GM18517 (cell line): Measurements from ENCODE around the gene CDK17.
"Not testable (repeated sequence)": the region's sequence is repeated elsewhere in the genome, so short reads cannot be mapped to it uniquely, and the experiment has no call there.

Experiments
- ATAC-seq: cut with Tn5 transposase; IDR thresholded peaks from one replicate; pipeline ENCODE4 v1.9.1; 2021; ENCODE audit warnings: mild to moderate bottlenecking, moderate library complexity; ENCODE audit not compliant: unreplicated experiment

Gene CDK17

DNA sequence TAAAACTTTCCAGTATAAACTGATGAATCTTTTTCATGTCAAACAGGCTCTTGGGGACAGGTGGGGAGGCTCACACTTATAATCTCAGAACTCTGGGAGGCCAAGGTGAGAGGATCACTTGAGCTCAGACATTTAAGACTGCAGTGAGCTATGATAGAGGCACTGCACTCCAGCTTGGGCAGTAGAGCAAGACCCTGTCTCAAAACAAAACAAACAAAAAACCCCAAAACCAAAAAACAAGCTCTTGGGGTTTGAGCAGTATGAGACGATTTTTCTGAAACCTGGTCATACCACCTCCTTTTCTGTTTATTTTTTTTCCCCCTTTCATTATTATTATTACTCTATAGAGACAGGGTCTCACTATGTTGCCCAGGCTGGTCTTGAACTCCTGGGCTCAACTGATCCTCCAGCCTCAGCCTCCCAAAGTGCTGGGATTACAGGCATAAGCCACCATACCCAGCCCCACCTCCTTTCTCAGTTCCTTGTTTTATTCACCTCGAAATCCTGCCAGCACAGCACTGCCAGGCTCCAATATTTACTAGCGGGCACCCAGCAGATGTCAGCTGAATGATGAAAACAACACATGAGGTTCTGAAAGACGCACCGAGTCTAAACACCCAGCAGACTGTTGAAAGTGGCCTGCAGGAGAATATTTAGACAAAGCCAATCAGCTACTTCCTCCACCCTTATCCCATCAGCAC, 19.5 kb upstream of the CDK17 start:
- no peak for ATAC-seq

DNA sequence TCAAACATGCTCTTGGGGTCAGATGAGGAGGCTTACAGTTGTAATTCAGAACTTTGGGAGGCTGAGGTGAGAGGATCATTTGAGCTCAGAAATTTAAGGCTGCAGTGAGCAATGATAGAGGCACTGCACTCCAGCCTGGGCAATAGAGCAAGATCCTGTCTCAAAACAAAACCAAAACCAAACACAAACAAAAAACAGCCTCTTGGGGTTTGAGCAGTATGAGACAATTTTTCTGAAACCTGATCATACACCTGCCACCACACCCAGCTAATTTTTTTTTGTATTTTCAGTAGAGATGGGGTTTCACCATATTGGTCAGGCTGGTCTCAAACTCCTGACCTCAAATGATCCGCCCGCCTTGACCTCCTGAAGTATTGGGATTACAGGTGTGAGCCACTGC, 17.4 kb upstream of the CDK17 start:
- ATAC-seq, result peak; percentile 72

DNA sequence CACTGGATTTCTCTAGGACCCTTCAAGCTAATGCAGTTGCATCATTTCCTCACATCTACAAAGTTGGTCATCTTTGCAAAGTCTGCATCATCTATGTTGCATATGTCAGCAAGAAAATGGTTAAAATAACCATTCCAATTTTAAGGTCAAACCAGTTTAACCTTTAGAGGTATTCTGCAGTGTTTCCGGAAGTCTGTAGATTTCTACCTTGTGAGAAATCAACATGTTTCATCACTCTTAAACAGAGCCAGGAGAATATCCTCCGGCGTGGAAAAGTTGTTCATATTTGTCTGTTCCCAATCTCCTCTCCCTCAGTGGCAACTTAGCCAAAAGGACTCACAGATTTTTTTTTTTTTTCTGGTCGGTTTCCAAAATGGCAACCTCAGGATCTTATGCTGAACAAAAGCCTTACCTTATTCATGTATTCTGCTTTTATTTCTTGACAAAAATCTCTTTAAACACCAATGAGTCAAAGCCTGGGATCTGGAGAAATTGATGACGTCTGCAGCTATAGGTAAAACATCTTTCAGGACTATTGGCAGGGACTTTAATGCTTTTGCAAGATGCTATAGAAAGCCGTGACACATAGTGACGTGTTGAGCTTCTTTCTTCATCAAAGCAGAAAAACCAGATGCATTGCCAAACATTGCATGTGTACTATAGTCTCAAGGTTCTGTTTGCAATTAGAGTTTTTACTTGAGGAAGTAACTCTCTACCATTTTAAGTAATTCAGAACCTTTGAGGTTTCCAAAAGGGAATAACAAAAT, 16.0 kb upstream of the CDK17 start:
- no peak for ATAC-seq

DNA sequence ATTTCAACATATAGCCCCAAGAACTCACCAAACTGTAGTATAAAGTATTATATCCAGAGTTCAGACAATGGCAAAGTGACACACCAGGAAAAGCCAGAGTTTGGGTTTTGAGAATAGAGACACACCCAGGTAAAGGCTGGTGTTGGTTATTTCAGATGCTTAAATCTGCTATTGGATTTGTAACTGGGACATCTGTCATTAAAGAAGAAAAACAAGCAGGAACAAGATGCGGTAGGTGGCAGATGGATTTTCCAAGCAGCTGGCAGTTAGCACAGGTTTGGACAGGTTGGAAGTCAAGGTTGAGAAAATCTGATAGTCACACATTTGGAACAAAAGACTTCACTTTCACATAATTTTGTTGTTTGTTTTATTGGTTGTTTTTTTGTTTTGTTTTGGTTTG, 14.4 kb upstream of the CDK17 start:
- no peak for ATAC-seq

DNA sequence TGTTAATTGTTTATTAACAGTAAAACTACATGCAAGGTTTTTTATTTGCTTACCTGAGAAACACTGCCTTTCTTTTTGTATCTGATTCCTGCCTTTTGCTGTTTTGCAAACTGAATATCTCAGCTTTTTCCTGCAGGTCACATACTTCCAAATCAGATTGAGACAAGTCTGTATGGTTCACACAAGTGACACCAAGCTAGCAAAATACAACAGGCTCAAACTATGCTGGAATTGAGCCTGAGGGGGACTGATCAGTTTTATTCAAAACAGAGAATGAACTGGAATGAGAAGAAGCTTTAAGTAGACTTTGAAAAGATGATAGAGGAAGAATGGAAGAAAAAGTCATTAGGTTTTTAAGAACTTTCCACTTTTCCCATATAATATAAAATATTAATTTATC, 12.2 kb upstream of the CDK17 start:
- no peak for ATAC-seq

DNA sequence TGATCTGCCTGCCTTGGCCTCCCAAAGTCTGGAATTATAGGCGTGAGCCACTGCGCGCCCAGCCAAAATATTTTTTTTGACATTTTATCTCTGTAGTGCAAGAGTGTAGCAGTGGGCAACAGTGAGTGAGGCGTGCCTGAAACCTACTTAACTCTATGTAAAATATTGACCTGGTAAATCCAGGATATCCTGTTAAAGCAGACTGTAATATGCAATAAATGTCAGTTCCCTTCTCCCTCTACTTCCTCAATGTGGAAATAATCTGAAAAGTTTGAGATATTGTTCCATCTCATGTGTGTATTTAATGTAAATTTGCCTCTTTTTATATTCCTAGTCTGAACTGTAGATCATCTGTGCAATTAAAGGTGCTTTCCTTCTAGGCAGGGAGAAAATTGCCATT, 9.5 kb upstream of the CDK17 start:
- ATAC-seq, result no peak

DNA sequence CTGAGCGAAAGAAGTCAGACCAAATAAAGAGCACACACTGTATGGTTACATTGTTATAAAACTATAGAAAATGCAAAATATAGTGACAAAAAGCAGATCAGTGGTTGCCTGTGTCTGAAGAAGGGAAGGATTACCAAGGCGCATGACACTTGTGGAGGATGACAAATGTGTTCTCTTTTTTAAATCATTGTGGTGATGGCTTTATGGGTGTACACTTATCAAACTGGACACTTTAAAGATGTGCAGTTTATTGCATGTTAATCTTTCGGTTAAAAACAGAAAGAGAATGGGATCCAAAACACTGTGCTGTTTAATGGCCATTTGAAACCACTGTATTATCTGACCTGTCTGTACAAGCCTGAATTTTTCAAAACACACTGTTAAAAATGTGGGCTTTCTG, 8.8 kb upstream of the CDK17 start:
- no peak for ATAC-seq

DNA sequence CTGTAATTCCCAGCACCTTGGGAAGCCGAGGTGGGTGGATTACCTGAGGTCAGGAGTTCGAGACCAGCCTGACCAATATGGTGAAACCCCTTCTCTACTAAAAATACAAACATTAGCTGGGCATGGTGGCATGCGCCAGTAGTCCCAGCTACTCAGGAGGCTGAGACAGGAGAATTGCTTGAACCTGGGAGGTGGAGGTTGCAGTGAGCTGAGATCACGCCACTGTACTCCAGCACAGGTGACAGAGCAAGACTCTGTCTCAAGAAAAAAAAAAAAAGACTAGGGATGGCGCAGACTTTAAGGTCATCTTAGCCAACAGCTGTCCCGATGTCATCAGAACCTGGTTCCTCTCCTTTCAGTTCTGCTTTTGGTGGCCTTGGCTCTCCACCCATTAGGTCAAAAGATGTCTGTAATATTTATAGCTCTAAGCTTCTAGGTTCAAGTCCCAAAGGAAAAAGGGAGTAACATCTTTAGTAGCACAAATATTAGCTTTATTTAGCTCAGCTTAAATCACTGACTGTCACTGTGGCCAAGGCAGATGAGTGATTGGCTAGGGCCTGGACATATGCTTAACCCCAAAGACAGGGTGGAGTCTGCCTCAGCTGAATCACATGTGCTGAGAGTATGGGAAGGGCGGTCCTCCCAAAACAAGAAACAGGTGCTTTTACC, 7.3 kb upstream of the CDK17 start:
- ATAC-seq, result peak; percentile 96

DNA sequence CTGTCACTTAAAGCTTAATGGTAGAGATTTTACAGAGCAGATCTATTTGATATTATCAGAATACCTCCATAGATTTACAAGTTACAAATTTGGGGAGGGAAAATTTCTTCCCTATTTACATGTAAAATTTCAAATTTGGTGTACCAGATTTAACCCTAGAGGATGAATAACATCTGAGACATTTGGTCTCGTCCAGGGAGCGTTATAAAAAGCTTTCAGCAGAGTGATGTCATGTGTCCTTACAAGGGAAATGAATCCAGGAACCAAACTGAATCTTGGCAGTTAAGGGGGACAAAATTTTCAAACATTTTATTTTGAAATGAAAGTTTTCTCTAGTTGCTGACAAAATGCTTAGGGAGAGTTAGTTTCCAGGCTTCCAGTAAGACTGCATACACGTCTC, 4.5 kb upstream of the CDK17 start:
- ATAC-seq, result no peak

DNA sequence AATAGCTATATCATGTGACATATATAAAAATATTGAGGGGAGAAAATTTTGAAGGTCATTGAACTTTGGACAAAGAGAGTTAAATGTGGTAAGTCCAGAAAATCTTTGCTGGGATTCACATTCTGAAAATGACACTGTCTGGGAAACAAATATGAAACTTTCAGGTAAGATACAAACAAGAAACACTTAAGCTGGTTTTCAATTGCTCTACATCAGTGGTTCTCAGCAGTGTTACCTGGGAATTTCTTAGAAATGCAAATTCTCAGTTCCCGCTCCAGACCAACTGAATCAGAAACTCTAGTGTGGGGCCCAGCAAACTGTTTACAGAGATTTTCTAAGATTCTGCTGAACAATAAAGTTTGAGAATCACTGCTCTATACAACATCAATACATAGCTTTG, 3.6 kb upstream of the CDK17 start:
- ATAC-seq, result no peak

DNA sequence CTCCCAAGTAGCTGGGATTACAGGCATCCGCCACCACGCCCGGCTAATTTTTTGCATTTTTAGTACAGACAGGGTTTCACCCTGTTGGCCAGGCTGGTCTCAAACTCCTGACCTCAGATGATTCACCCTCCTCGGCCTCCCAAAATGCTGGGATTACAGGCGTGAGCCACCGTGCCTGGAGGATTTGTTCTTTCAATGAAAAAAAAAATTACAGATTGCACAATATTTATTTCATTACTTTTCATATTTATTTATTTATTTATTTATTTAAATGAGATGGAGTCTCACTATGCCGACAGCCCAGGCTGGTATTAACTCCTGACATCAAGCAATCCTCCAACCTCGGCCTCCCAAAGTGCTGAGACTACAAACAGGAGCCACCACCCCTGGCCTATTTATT, 2.3 kb upstream of the CDK17 start:
- not testable (repeated sequence) for ATAC-seq

DNA sequence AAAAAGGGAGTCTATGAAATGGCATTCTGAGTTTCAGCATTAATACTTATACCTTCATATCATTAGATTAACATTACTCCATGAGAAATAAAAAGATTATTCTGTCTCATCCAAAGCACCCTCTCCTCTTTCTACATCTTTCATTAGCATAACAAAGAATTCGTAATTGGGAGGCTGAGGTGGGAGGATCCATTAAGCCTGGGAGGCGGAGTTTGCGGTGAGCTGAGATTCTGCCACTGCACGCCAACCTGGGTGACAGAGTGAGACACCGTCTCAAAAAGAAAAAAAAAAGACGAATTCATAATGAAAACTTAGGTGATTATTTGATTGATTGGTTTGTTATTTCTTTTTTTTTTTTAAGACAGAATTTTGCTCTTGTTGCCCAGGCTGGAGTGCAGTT, 1.8 kb upstream of the CDK17 start:
- no peak for ATAC-seq

DNA sequence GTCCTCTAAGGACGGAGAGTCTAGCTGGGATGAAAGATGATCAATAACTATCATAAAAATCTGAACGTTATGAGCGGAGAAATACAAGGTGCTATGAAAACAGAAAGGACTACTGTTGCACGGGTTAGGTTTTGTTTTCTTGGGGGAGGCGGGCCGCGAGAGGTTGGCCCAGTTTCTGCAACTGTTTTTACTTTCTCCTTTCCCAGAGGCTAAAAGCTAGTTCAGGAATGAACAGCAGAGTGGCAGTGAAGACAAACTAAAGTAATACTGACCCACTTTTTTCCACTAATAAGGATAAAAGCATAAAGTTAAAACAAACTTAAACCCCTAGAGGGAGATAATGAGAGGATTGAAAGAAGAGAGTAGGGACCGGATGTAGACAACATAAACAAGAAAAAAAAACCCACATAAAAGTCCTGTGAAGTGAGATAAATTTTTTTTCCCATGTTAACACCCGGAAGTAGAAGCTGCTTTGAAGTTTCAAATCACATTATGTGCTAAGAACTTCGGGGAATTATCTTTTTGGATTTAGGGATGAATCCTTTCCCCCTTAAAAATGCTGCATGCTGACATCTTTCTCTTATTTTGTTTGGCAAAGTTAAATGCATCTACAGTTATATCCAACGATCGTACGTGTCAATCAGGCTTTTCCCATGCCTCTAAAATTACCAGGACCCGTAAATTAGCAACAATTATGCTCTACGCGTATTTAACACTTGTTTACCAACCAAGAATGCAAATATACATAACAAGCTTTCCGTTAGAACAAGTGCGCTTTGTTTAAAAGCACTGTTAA, 1.0 kb upstream of the CDK17 start:
- peak; percentile 42 for ATAC-seq

DNA sequence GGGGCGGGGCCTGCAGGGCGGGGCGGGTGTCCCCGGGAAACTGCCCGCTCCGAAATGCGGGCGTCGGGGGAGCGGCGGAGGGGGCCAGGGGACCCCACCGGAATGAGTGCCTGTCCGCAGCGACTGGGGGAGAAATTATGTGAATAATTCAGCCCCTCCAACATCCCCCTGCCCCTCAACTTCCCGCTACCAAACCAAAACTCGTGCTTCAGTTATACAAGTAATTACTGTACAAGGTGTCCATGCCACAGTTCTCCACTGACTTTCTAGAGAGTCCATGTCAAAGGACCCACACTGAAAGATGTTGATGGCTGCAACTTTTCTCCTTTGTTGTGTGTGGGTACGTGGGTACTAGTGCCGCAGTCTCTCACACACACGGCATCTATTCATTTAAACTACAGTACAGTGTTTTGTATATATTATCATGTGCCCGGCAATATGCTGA, 414 bp upstream of the CDK17 start:
- peak; percentile 5 for ATAC-seq

DNA sequence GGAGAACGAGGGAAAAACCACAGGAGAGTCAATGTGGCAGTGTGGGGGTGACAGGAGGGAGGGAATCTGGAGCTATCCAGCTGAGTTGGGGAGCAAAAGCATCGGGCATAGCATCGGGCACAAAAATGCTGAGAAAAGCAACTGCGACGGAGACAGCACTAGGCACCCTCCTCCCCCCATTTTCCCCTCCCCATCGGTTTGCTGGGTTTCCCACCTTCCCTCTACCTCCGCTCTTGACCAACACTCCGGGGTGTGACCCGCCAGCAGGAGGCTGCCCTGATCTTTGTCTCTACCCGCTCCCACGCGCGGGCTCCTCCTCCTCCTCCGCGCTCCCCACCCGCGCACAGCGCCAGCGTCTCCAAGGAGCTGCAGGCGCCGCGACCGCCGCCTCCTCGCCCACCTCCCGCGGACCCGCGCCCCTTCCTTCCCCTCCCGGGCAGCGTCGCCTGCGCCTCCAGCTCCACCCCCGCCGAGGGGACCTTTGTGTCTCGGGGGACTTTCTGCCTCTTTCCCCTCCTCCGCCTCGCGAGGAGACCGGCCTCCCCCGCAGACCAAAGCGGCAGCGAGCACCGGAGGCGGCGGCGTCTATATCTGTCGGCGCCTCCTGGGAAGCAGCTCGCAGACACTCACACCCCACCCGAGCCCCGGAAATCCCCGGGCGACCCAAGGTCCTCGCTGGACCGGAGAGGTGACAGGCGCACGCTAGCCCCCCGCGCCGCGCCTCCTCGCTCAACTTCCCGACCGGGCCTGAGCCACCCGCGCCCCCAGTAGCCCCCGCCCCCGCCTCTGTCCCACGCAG, 920 bp downstream of the CDK17 start:
- ATAC-seq, result peak; percentile 41

DNA sequence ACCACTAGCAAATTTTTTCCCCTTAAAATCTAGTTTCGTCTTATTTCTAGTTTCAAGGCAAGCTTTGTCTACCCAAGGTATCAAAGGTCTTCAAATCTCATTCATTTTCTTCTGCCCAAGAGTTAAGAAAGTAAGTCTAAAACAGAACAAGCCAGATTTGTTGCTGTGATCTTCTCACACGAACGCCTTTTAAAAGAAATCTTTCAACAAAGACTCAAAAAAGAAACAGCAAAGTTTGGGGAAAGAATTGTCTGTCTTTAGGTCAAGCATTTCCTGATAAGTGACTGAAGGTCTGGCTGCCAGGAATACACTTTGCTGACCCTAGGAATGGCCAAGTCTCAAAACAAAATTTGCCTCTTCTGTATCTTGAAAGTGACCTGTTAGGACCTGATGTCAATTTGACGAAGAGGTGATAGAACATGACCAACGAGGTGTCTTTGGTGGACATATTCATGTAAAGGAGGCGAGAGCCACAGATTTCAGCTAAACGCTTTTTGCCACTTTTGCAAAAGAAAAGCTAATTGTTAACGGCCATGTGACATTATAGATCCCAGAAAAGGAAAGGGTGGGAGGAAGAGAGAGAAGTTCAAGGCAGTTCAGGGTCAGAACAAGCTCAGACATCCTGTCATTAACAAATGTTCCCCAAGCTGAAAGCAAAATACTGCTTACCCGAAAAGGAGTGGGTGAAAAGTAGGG, 1.7 kb downstream of the CDK17 start:
- ATAC-seq, result no peak

DNA sequence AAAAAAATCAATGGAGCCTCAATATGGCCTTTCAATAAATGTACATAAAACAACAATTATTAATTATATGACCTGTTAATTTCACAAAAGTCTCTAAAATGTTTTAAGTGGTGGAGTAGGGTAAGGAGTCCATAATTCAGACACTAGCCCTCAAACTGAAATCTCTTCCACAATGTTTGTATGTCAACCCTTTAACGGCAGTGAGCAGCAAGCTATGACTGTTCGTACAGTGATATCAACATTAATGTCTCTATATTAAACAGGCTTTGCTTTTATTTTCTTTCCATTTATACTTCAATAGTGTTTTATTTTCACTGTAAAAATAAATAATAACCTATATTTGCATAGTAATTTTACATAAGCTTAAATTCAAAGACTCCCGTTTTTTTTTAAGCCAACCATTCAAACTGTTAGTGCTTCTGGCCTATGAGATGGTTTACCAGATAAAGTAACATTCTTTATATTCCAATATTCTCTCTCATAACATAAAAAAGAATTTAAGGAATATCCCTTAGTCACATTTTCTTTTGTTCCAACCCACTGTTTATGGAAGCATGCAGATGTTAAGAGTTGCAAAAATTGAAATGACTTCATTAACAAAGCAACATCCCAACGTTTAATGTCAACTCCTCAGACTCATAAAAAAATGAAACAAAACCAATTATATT, 2.3 kb downstream of the CDK17 start:
- no peak for ATAC-seq

DNA sequence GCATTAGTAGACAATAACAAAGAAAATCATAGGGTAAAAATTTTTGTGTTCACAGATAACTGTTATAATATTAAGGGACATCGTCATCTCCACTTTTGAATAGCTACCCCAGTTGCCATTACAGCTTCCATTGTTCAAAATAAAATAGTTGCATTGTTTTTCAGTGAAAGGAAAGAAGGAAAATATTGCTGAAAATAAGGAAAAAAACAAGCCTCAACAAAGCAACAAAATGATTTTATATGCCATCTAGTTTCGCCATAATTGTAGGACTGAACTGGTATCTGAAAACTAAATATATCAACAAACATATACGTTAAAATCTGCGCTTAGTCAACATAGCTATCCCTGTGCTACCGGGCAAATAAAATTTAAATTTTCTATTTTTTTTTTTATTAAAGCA, 3.3 kb downstream of the CDK17 start:
- ATAC-seq, result no peak

DNA sequence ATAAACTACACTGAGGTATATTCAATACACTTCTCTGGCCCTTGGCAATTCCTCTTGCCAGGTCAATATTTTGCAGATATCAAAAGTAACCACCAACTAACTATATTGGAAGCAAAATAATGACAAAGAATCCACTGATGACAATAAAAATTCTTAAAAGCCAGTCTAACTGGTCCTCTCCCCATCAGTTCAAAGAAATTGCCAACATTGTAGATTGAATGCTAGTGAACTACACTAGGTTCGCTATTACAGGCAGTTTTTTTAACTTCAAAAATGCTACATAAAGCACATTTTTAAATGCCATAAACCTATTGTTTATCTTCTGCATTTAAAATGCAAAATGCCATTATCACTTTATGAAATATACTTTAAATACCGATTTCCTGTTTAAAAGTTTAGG, 4.0 kb downstream of the CDK17 start:
- ATAC-seq, result no peak
